PC-9 (cell line): ENCODE measurements around the gene ELK3. TPM values are rescaled to one million over a fixed set of nuclear protein-coding genes. Genes with fewer than 3 reads are reported as not detected.

Source experiments
- BruUV-seq: library from RNA; stranded (reverse); fragments of 400-500 nt; replicated peaks from 2 replicates; lab custom pipeline; 2021; lab: Mats Ljungman, UMichigan
- CTCF ChIA-PET: fragments of 300-600 bp; sonication (Branson Sonifier 250); formaldehyde crosslinking; loops from one replicate; lab custom pipeline; 2022; ENCODE audit warnings: antibody characterized with exemption; lab: Charles Lee
- POLR2A ChIA-PET: fragments of 300-600 bp; sonication (Branson Sonifier 250); formaldehyde crosslinking; loops from one replicate; lab custom pipeline; 2022; ENCODE audit warnings: antibody characterized with exemption; ENCODE audit not compliant: unreplicated experiment; lab: Charles Lee
- DNase-seq, 2 experiments: peaks; one replicate each; pipeline versions ENCODE4 v3.0.0 to v3.0.0-alpha.2; 2015 to 2022; ENCODE audit warnings: mixed read lengths in 1 of 2
- H2AFZ ChIP-seq: fragments of 200-600 bp; sonication (generic); 2 replicates; pipeline ENCODE4 v1.8.1; 2017; ENCODE audit warnings: antibody characterized with exemption
- H3F3A ChIP-seq: fragments of 200-600 bp; sonication (generic); 2 replicates; pipeline ENCODE4 v1.8.1; 2017; ENCODE audit warnings: antibody characterized with exemption, mild to moderate bottlenecking, low read depth; ENCODE audit not compliant: insufficient read depth
- H3K27ac ChIP-seq: fragments of 200-600 bp; sonication (generic); 2 replicates; pipeline ENCODE4 v1.6.1; 2016; ENCODE audit warnings: mixed run types
- H3K27me3 ChIP-seq: fragments of 200-600 bp; sonication (generic); 2 replicates; pipeline ENCODE4 v1.6.1; 2016; ENCODE audit warnings: low read depth, mixed run types; ENCODE audit not compliant: insufficient read depth
- H3K36me3 ChIP-seq: fragments of 200-600 bp; sonication (generic); 2 replicates; pipeline ENCODE4 v1.6.1; 2016; ENCODE audit warnings: low read depth, mixed run types
- H3K4me1 ChIP-seq: fragments of 200-600 bp; sonication (generic); replicated peaks from 2 replicates; pipeline ENCODE4 v1.6.1; 2016; ENCODE audit warnings: mixed run types; ENCODE audit not compliant: insufficient read depth
- H3K4me2 ChIP-seq: fragments of 200-600 bp; sonication (generic); 2 replicates; pipeline ENCODE4 v1.6.1; 2017; ENCODE audit warnings: mixed run types
- H3K4me3 ChIP-seq: fragments of 200-600 bp; sonication (generic); 2 replicates; pipeline ENCODE4 v1.6.1; 2016; ENCODE audit warnings: mixed run types
- H3K79me2 ChIP-seq: fragments of 200-600 bp; sonication (generic); 2 replicates; pipeline ENCODE4 v1.6.1; 2017; ENCODE audit warnings: low read depth, mixed run types
- H3K9me2 ChIP-seq: fragments of 200-600 bp; sonication (generic); 2 replicates; pipeline ENCODE4 v1.8.1; 2017; ENCODE audit warnings: mild to moderate bottlenecking; ENCODE audit not compliant: insufficient read depth
- H3K9me3 ChIP-seq: fragments of 200-600 bp; sonication (generic); 2 replicates; pipeline ENCODE4 v1.8.1; 2016; ENCODE audit warnings: low read depth; ENCODE audit not compliant: insufficient read depth
- H4K20me1 ChIP-seq: fragments of 200-600 bp; sonication (generic); 2 replicates; pipeline ENCODE4 v1.8.1; 2017; ENCODE audit not compliant: insufficient read depth
- CTCF ChIP-seq: fragments of 200-600 bp; sonication (generic); conservative IDR thresholded peaks from 2 replicates; pipeline ENCODE4 v1.6.1; 2017; ENCODE audit warnings: mixed run types, antibody characterized with exemption, mild to moderate bottlenecking, moderate library complexity
- EZH2 ChIP-seq: fragments of 200-600 bp; sonication (generic); IDR thresholded peaks from 2 replicates; pipeline ENCODE4 v1.8.0; 2017; ENCODE audit warnings: antibody characterized with exemption, low read depth
- intact Hi-C: fragments of 100-400 bp; cut with micrococcal nuclease; formaldehyde crosslinking; loops from one replicate; pipeline ENCODE4 v1.10.0; 2022; ENCODE audit not compliant: unreplicated experiment
- total RNA-seq: library from RNA; stranded (reverse); gene quantifications from 2 replicates; pipeline ENCODE4 v1.2.3, GENCODE V29; 2021

The ELK3 gene
- total RNA-seq, 1 experiment from 2014 or later: 52.3 TPM

GRCh38 chr12:96226401-96226800 lies 32.2 kb downstream of the ELK3 start:
- no peak overlapping the region for H3K4me3 ChIP-seq
- DNase-seq: no peak
- H3K79me2 ChIP-seq: peaks cover 92% of the 10 kb centered on the region
- no peak overlapping the region for H3K4me2 ChIP-seq
- no peak overlapping the region for H2AFZ ChIP-seq
- no peak overlapping the region for H3K27ac ChIP-seq
- intact Hi-C loops: no loop called here
- H3K4me1 ChIP-seq: no peaks in the 10 kb centered on the region
- CTCF ChIA-PET: no interaction called here
- no peaks in the 10 kb centered on the region for H3K9me2 ChIP-seq
- no peaks in the 10 kb centered on the region for H3K9me3 ChIP-seq
- H3F3A ChIP-seq: peaks cover 3% of the 10 kb centered on the region; the same call in 1 of the 2 replicates
- POLR2A ChIA-PET: no interaction called here
- no peaks in the 10 kb centered on the region for H3K27me3 ChIP-seq
- no TSS peak for BruUV-seq
- H3K36me3 ChIP-seq: peaks cover 31% of the 10 kb centered on the region
- peaks cover 35% of the 10 kb centered on the region for H4K20me1 ChIP-seq
- TF ChIP-seq CTCF (no peak), EZH2 (no peak)

- Histone ChIP-seq H3F3A (peaks cover 3% of the 10 kb centered on the region; the same call in 1 of the 2 replicates), H3K4me3 (no peak overlapping the region), H3K27ac (no peak overlapping the region), H3K4me2 (no peak overlapping the region), H3K79me2 (peaks cover 92% of the 10 kb centered on the region), H4K20me1 (peaks cover 35% of the 10 kb centered on the region), H3K36me3 (peaks cover 31% of the 10 kb centered on the region), H3K9me3 (no peaks in the 10 kb centered on the region), H2AFZ (no peak overlapping the region), H3K27me3 (no peaks in the 10 kb centered on the region), H3K9me2 (no peaks in the 10 kb centered on the region), H3K4me1 (no peaks in the 10 kb centered on the region)
- DNase-seq: no peak
- no TSS peak for BruUV-seq
- TF ChIP-seq CTCF (no peak), EZH2 (no peak)
- intact Hi-C loops: no loop called here
- POLR2A ChIA-PET: no interaction called here
- CTCF ChIA-PET: no interaction called here
Observed at GRCh38 chr12:96226801-96227348, 32.7 kb downstream of the ELK3 start.

- intact Hi-C loops: no loop called here
- ChIA-PET POLR2A (no interaction called here), CTCF (no interaction called here)
- TF ChIP-seq CTCF (no peak), EZH2 (no peak)
- Histone ChIP-seq H3K36me3 (peaks cover 31% of the 10 kb centered on the region), H3K27ac (no peak overlapping the region), H3K4me2 (no peak overlapping the region), H3K27me3 (no peaks in the 10 kb centered on the region), H3K4me1 (no peaks in the 10 kb centered on the region), H3K79me2 (peaks cover 89% of the 10 kb centered on the region), H2AFZ (no peak overlapping the region), H4K20me1 (peaks cover 35% of the 10 kb centered on the region), H3K9me2 (no peaks in the 10 kb centered on the region), H3K4me3 (no peak overlapping the region), H3F3A (peaks cover 3% of the 10 kb centered on the region; the same call in 1 of the 2 replicates), H3K9me3 (no peaks in the 10 kb centered on the region)
- no peak for DNase-seq
- BruUV-seq: no TSS peak
Observed at GRCh38 chr12:96227365-96228106, 33.4 kb downstream of the ELK3 start.
